ENCODE data around the gene SETBP1. TPM values are rescaled to one million over a fixed set of nuclear protein-coding genes. Genes with fewer than 3 reads are reported as not detected.
A peak's percentile ranks its signal among the peaks of the same experiment; 100 is the strongest.

The SETBP1 gene
- total RNA-seq, 1 donor from 2014 or later = 39.5 TPM

GRCh38 chr18:44969214-44969795, 288.6 kb downstream of the SETBP1 start:
- Histone ChIP-seq H3K4me3 (no peak overlapping the region), H3K36me3 (no peaks in the 10 kb centered on the region), H3K9me3 (no peaks in the 10 kb centered on the region), H3K4me1 (no peaks in the 10 kb centered on the region), H3K27me3 (no peaks in the 10 kb centered on the region), H3K27ac (no peak overlapping the region)
- ATAC-seq (no peak), DNase-seq (no peak)
- TF ChIP-seq, protein P1, sequence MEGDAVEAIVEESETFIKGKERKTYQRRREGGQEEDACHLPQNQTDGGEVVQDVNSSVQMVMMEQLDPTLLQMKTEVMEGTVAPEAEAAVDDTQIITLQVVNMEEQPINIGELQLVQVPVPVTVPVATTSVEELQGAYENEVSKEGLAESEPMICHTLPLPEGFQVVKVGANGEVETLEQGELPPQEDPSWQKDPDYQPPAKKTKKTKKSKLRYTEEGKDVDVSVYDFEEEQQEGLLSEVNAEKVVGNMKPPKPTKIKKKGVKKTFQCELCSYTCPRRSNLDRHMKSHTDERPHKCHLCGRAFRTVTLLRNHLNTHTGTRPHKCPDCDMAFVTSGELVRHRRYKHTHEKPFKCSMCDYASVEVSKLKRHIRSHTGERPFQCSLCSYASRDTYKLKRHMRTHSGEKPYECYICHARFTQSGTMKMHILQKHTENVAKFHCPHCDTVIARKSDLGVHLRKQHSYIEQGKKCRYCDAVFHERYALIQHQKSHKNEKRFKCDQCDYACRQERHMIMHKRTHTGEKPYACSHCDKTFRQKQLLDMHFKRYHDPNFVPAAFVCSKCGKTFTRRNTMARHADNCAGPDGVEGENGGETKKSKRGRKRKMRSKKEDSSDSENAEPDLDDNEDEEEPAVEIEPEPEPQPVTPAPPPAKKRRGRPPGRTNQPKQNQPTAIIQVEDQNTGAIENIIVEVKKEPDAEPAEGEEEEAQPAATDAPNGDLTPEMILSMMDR (IDR thresholded peaks at IDR 0.05) = no peak
- intact Hi-C loops (cut with DNase I) = no loop called here

- ATAC-seq (no peak), DNase-seq (no peak)
- intact Hi-C loops (cut with DNase I) = no loop called here
- TF ChIP-seq, protein P1 (IDR thresholded peaks at IDR 0.05) = no peak
- no peak overlapping the region for H3K27ac ChIP-seq
- H3K27me3 ChIP-seq = no peaks in the 10 kb centered on the region
- no peaks in the 10 kb centered on the region for H3K9me3 ChIP-seq
- H3K4me3 ChIP-seq = no peak overlapping the region
- H3K4me1 ChIP-seq = no peaks in the 10 kb centered on the region
- H3K36me3 ChIP-seq = no peaks in the 10 kb centered on the region
Measured at GRCh38 chr18:44973282-44973681, 292.6 kb downstream of the SETBP1 start.

- intact Hi-C loops (cut with DNase I) = no loop called here
- no peak for ATAC-seq
Measured at GRCh38 chr18:44974174-44974573, 293.5 kb downstream of the SETBP1 start.

GRCh38 chr18:44977856-44978255, 297.2 kb downstream of the SETBP1 start:
- TF ChIP-seq, protein P1 (IDR thresholded peaks at IDR 0.05) = no peak
- no peak for ATAC-seq
- no peaks in the 10 kb centered on the region for H3K27me3 ChIP-seq
- DNase-seq = no peak
- no peaks in the 10 kb centered on the region for H3K4me1 ChIP-seq
- H3K4me3 ChIP-seq = no peak overlapping the region
- intact Hi-C loops (cut with DNase I) = no loop called here
- H3K9me3 ChIP-seq = no peaks in the 10 kb centered on the region
- no peaks in the 10 kb centered on the region for H3K36me3 ChIP-seq
- H3K27ac ChIP-seq = no peak overlapping the region

More at GRCh38 chr18:44974174-44974573, 293.5 kb downstream of the SETBP1 start:
- no peaks in the 10 kb centered on the region for H3K9me3 ChIP-seq
- no peaks in the 10 kb centered on the region for H3K36me3 ChIP-seq
- TF ChIP-seq, protein P1 (IDR thresholded peaks at IDR 0.05) = no peak
- H3K27me3 ChIP-seq = no peaks in the 10 kb centered on the region
- no peak for DNase-seq
- no peaks in the 10 kb centered on the region for H3K4me1 ChIP-seq
- no peak overlapping the region for H3K4me3 ChIP-seq
- no peak overlapping the region for H3K27ac ChIP-seq

DNA sequence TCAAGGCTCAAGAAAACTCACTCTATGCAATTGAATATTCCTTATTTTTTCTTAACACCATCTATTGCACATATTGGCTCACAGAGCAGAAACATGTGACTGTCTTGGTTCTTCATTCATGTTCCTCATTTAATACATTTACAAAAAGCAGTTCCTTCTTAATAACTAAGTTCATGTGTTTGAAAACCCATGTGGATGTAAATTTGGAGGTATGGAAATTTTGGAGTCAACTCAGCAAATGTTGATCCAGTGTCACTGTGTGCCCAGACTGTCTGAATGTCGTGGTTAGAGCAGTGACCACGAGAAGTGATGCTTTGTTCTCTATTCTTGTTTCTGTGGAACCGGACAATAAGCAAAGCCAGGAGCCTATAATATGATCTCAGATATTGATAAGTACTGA, 299.1 kb downstream of the SETBP1 start:
- no peaks in the 10 kb centered on the region for H3K9me3 ChIP-seq
- DNase-seq (no peak), ATAC-seq (peak; percentile 26)
- H3K36me3 ChIP-seq = no peaks in the 10 kb centered on the region
- intact Hi-C loops (cut with DNase I) = no loop called here
- no peaks in the 10 kb centered on the region for H3K27me3 ChIP-seq
- TF ChIP-seq, protein P1 (IDR thresholded peaks at IDR 0.05) = no peak
- H3K27ac ChIP-seq = no peak overlapping the region
- no peak overlapping the region for H3K4me3 ChIP-seq
- no peaks in the 10 kb centered on the region for H3K4me1 ChIP-seq

DNA sequence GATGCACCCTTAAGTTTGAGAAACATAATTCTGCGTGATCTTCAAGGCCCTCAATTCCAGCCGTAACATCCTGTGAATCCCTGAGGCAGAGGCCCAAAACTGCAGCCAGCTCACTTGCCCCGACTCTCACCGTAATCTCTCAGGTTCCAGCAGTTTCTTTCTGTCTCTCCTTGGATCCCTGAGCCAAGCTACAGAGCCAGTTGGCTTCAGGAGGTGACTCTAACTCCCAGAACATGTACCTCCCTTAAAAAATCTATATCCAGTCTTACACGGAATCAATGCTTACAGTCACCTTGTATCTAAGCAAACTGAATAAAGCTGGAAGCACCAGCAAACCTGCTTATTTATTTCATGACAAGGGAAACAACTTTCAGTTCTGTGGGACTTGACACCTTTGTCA, 300.4 kb downstream of the SETBP1 start:
- Histone ChIP-seq H3K27ac (no peak overlapping the region), H3K27me3 (no peaks in the 10 kb centered on the region), H3K9me3 (no peaks in the 10 kb centered on the region), H3K4me3 (no peak overlapping the region), H3K36me3 (no peaks in the 10 kb centered on the region), H3K4me1 (no peaks in the 10 kb centered on the region)
- DNase-seq = no peak
- no peak for ATAC-seq
- TF ChIP-seq, protein P1 (IDR thresholded peaks at IDR 0.05) = no peak
- intact Hi-C loops (cut with DNase I) = no loop called here
